GM23248 (cell line): ENCODE measurements around the gene ZBTB16. TPM values are rescaled to one million over a fixed set of nuclear protein-coding genes. Genes with fewer than 3 reads are reported as not detected.

Experiments used
- DNase-seq: peaks from one replicate; pipeline ENCODE4 v3.0.0-alpha.2; 2015
- H2AFZ ChIP-seq: fragments of 200-600 bp; sonication (generic); 2 replicates; pipeline ENCODE4 v1.6.1; 2016; ENCODE audit warnings: antibody characterized with exemption
- H3F3A ChIP-seq: fragments of 200-600 bp; sonication (generic); 2 replicates; pipeline ENCODE4 v1.6.1; 2016; ENCODE audit warnings: mild to moderate bottlenecking, antibody characterized with exemption, mixed run types; ENCODE audit not compliant: insufficient read depth
- H3K27ac ChIP-seq: fragments of 200-600 bp; sonication (generic); 2 replicates; pipeline ENCODE4 v1.5.1; 2016; ENCODE audit warnings: mild to moderate bottlenecking
- H3K27me3 ChIP-seq: fragments of 200-600 bp; sonication (generic); replicated peaks from 2 replicates; pipeline ENCODE4 v1.6.1; 2016; ENCODE audit warnings: mild to moderate bottlenecking; ENCODE audit not compliant: insufficient read depth
- H3K36me3 ChIP-seq: fragments of 200-600 bp; sonication (generic); 2 replicates; pipeline ENCODE4 v1.6.1; 2016; ENCODE audit warnings: low read depth, mild to moderate bottlenecking
- H3K4me1 ChIP-seq: fragments of 200-600 bp; sonication (generic); 2 replicates; pipeline ENCODE4 v1.6.1; 2016; ENCODE audit warnings: mild to moderate bottlenecking; ENCODE audit not compliant: insufficient read depth
- H3K4me2 ChIP-seq: fragments of 200-600 bp; sonication (generic); one replicate; pipeline ENCODE4 v1.6.1; 2016; ENCODE audit warnings: mild to moderate bottlenecking; ENCODE audit not compliant: unreplicated experiment
- H3K4me3 ChIP-seq: fragments of 200-600 bp; sonication (generic); 2 replicates; pipeline ENCODE4 v1.5.1; 2016; ENCODE audit warnings: mild to moderate bottlenecking
- H3K79me2 ChIP-seq: fragments of 200-600 bp; sonication (generic); 2 replicates; pipeline ENCODE4 v1.6.1; 2016; ENCODE audit warnings: mild to moderate bottlenecking; ENCODE audit not compliant: insufficient read depth
- H3K9ac ChIP-seq: fragments of 200-600 bp; sonication (generic); 2 replicates; pipeline ENCODE4 v1.6.1; 2016; ENCODE audit warnings: mild to moderate bottlenecking
- H3K9me2 ChIP-seq: fragments of 200-600 bp; sonication (generic); 2 replicates; pipeline ENCODE4 v1.6.1; 2016; ENCODE audit warnings: mixed run types, mild to moderate bottlenecking, moderate library complexity; ENCODE audit not compliant: insufficient read depth
- H3K9me3 ChIP-seq: fragments of 200-600 bp; sonication (generic); one replicate; pipeline ENCODE4 v1.6.1; 2017; ENCODE audit warnings: low read depth
- H4K20me1 ChIP-seq: fragments of 200-600 bp; sonication (generic); 2 replicates; pipeline ENCODE4 v1.6.0; 2016; ENCODE audit not compliant: insufficient read depth
- EZH2 ChIP-seq: fragments of 200-600 bp; sonication (generic); IDR thresholded peaks from 2 replicates; pipeline ENCODE4 v1.6.1; 2018; ENCODE audit warnings: antibody characterized with exemption, mild to moderate bottlenecking; ENCODE audit not compliant: insufficient read depth, poor library complexity, severe bottlenecking
- EZH2phosphoT487 ChIP-seq: fragments of 200-600 bp; sonication (generic); IDR thresholded peaks from 2 replicates; pipeline ENCODE4 v1.6.1; 2018; ENCODE audit warnings: antibody characterized with exemption, moderate library complexity, mild to moderate bottlenecking, low read depth; ENCODE audit not compliant: insufficient read depth
- WGBS, 2 experiments: methylation state at CpG; one replicate each; pipeline ENCODE4 v1.1.6; 2015 to 2017; ENCODE audit warnings: low lambda C conversion rate in 2 of 2, low coverage in 1 of 2; ENCODE audit errors: missing lambda C conversion rate in 2 of 2; 5-methylcytosine and 5-hydroxymethylcytosine counted together
- in situ Hi-C: fragments of 300-500 bp; cut with MboI; formaldehyde crosslinking; loops from 2 replicates; pipeline ENCODE4 v1.15.0; 2020
- polyA plus RNA-seq: library from polyadenylated mRNA; unstranded; fragments of >200 nt; fragmentation: Nextera tagmentation; extraction: Ambion mirVana; gene quantifications from 2 replicates; pipeline ENCODE4 v1.2.1, GENCODE V29; 2016
- total RNA-seq: library from RNA; depleted of rRNA; stranded (reverse); fragments of >200 nt; shearing (Covaris generic); gene quantifications from 2 replicates; pipeline ENCODE4 v1.2.3, GENCODE V29; 2014

Gene ZBTB16
- total and polyA plus RNA-seq, 2 experiments from 2014 or later = not detected

GRCh38 chr11:114167355-114167754 is 107.8 kb downstream of the ZBTB16 start:
- Histone ChIP-seq H3K4me2 (peak overlapping the region; percentile 56), H3K36me3 (no peaks in the 10 kb centered on the region), H3F3A (peaks cover 28% of the 10 kb centered on the region; the same call in 1 of the 2 replicates), H3K27ac (no peak overlapping the region), H3K4me1 (peaks cover 33% of the 10 kb centered on the region), H2AFZ (no peak overlapping the region), H3K79me2 (no peaks in the 10 kb centered on the region), H3K9ac (no peak overlapping the region), H3K9me3 (no peaks in the 10 kb centered on the region), H3K27me3 (peaks cover 19% of the 10 kb centered on the region; the same call in 1 of the 2 replicates), H3K9me2 (no peaks in the 10 kb centered on the region), H3K4me3 (no peak overlapping the region), H4K20me1 (0 out of 2 replicates have a peak, but pooled peaks cover 7% of the 10 kb centered on the region)
- in situ Hi-C loops = no loop called here
- no peak for TF ChIP-seq EZH2
- TF ChIP-seq EZH2phosphoT487 = no peak
- DNase-seq = no peak
- whole genome bisulfite sequencing, 2 experiments = 22 to 24% methylated on average over 5 of the region's 5 CpGs

GRCh38 chr11:114167771-114168448 is 108.4 kb downstream of the ZBTB16 start:
- Histone ChIP-seq H3K9ac (no peak overlapping the region), H3K27me3 (peaks cover 25% of the 10 kb centered on the region; the same call in 1 of the 2 replicates), H3F3A (peaks cover 28% of the 10 kb centered on the region; the same call in 1 of the 2 replicates), H3K36me3 (no peaks in the 10 kb centered on the region), H3K79me2 (no peaks in the 10 kb centered on the region), H3K4me2 (peak overlapping the region; percentile 56), H3K4me1 (peaks cover 30% of the 10 kb centered on the region), H3K9me2 (no peaks in the 10 kb centered on the region), H3K9me3 (no peaks in the 10 kb centered on the region), H3K27ac (no peak overlapping the region), H3K4me3 (no peak overlapping the region), H4K20me1 (0 out of 2 replicates have a peak, but pooled peaks cover 7% of the 10 kb centered on the region), H2AFZ (no peak overlapping the region)
- WGBS, 2 experiments = 78 to 82% methylated on average over 11 of the region's 11 CpGs
- DNase-seq = no peak
- TF ChIP-seq EZH2phosphoT487 (no peak), EZH2 (no peak)
- in situ Hi-C loops = no loop called here

- H3K79me2 ChIP-seq = no peaks in the 10 kb centered on the region
- no peak overlapping the region for H2AFZ ChIP-seq
- TF ChIP-seq EZH2phosphoT487 = no peak
- TF ChIP-seq EZH2 = no peak
- in situ Hi-C loops = no loop called here
- H3K27ac ChIP-seq = no peak overlapping the region
- H3K9me3 ChIP-seq = no peaks in the 10 kb centered on the region
- DNase-seq = no peak
- H3K4me1 ChIP-seq = peaks cover 23% of the 10 kb centered on the region
- H3K4me2 ChIP-seq = peak overlapping the region; percentile 38
- H3F3A ChIP-seq = peaks cover 23% of the 10 kb centered on the region; the same call in 1 of the 2 replicates
- H3K9me2 ChIP-seq = no peaks in the 10 kb centered on the region
- H3K36me3 ChIP-seq = no peaks in the 10 kb centered on the region
- peaks cover 27% of the 10 kb centered on the region; the same call in 1 of the 2 replicates for H3K27me3 ChIP-seq
- H3K4me3 ChIP-seq = no peak overlapping the region
- 100% methylated on average over 1 of the region's 1 CpG for WGBS, 2 experiments
- H3K9ac ChIP-seq = no peak overlapping the region
- H4K20me1 ChIP-seq = 0 out of 2 replicates have a peak, but pooled peaks cover 7% of the 10 kb centered on the region
Observed at GRCh38 chr11:114168691-114169090, 109.2 kb downstream of the ZBTB16 start.

- H3K27ac ChIP-seq = no peak overlapping the region
- TF ChIP-seq EZH2phosphoT487 (no peak), EZH2 (no peak)
- no peak overlapping the region for H3K4me3 ChIP-seq
- peaks cover 27% of the 10 kb centered on the region for H3K27me3 ChIP-seq
- no peaks in the 10 kb centered on the region for H3K36me3 ChIP-seq
- no peaks in the 10 kb centered on the region for H3K79me2 ChIP-seq
- peaks cover 21% of the 10 kb centered on the region for H3K4me1 ChIP-seq
- no peaks in the 10 kb centered on the region for H3K9me2 ChIP-seq
- H3K4me2 ChIP-seq = peak overlapping the region; percentile 38
- H3K9ac ChIP-seq = no peak overlapping the region
- in situ Hi-C loops = no loop called here
- H4K20me1 ChIP-seq = 0 out of 2 replicates have a peak, but pooled peaks cover 7% of the 10 kb centered on the region
- no peak overlapping the region for H2AFZ ChIP-seq
- peaks cover 16% of the 10 kb centered on the region; the same call in 1 of the 2 replicates for H3F3A ChIP-seq
- DNase-seq = peak; percentile 94
- no peaks in the 10 kb centered on the region for H3K9me3 ChIP-seq
- WGBS, 2 experiments = 0 to 2% methylated on average over 9 of the region's 9 CpGs
Observed at GRCh38 chr11:114169321-114169749, 109.8 kb downstream of the ZBTB16 start.
